Keratinocyte (primary cell): Measurements from ENCODE around the gene DISC1. TPM values are rescaled to one million over a fixed set of nuclear protein-coding genes. Genes with fewer than 3 reads are reported as not detected.

ENCODE experiments used
- DNase-seq: peaks from one replicate; pipeline ENCODE4 v3.0.0-alpha.2; 2011; ENCODE audit warnings: low read depth, missing footprints, low spot score
- FAIRE-seq: peaks from 2 replicates; lab custom pipeline; 2011; peaks lifted over from hg19 to GRCh38; lab: Jason Lieb, UNC
- H2AFZ ChIP-seq: 2 replicates; pipeline ENCODE4 v1.6.0; 2012; ENCODE audit warnings: low read length, control low read depth, inconsistent platforms; ENCODE audit not compliant: control insufficient read depth
- H3K27ac ChIP-seq: 2 replicates; pipeline ENCODE4 v1.5.1; 2011; ENCODE audit warnings: low read length; ENCODE audit not compliant: control insufficient read depth, insufficient read depth
- H3K27me3 ChIP-seq: 3 replicates; pipeline ENCODE4 v1.6.0; 2011; ENCODE audit warnings: low read length; ENCODE audit not compliant: control insufficient read depth, insufficient read depth; ENCODE audit errors: extremely low read depth
- H3K36me3 ChIP-seq, 2 experiments: 2 replicates in 1 of 2; 3 replicates in 1 of 2; pipeline ENCODE4 v1.5.1; 2011; ENCODE audit warnings: low read length in 2 of 2, mild to moderate bottlenecking in 1 of 2; ENCODE audit not compliant: control insufficient read depth in 2 of 2, insufficient read depth in 2 of 2; ENCODE audit errors: extremely low read depth in 1 of 2
- H3K4me1 ChIP-seq: 3 replicates; pipeline ENCODE4 v1.5.1; 2011; ENCODE audit warnings: low read length; ENCODE audit not compliant: control insufficient read depth, insufficient read depth; ENCODE audit errors: extremely low read depth
- H3K4me2 ChIP-seq: 3 replicates; pipeline ENCODE4 v1.6.0; 2011; ENCODE audit warnings: low read depth, low read length; ENCODE audit not compliant: control insufficient read depth, insufficient read depth; ENCODE audit errors: extremely low read depth
- H3K4me3 ChIP-seq, 3 experiments: fragments of 200-600 bp in 1 of 3; sonication (generic) in 1 of 3; 2 replicates in 2 of 3; 3 replicates in 1 of 3; pipeline ENCODE4 v1.5.1; 2011 to 2016; ENCODE audit warnings: low read length in 3 of 3, mild to moderate bottlenecking in 3 of 3, control low read depth in 2 of 3, inconsistent platforms in 1 of 3, low read depth in 1 of 3, mixed read lengths in 1 of 3, mixed run types in 1 of 3, moderate library complexity in 1 of 3; ENCODE audit not compliant: control insufficient read depth in 2 of 3, insufficient read depth in 2 of 3; ENCODE audit errors: extremely low read depth in 1 of 3
- H3K79me2 ChIP-seq: 2 replicates; pipeline ENCODE4 v1.6.0; 2012; ENCODE audit warnings: low read length; ENCODE audit not compliant: control insufficient read depth, insufficient read depth
- H3K9ac ChIP-seq: 3 replicates; pipeline ENCODE4 v1.6.0; 2011; ENCODE audit warnings: low read length; ENCODE audit not compliant: control insufficient read depth, insufficient read depth; ENCODE audit errors: extremely low read depth
- H3K9me1 ChIP-seq: 3 replicates; pipeline ENCODE4 v1.6.0; 2011; ENCODE audit warnings: low read length; ENCODE audit not compliant: control insufficient read depth, insufficient read depth; ENCODE audit errors: extremely low read depth
- H3K9me3 ChIP-seq: 2 replicates; pipeline ENCODE4 v1.5.1; 2012; ENCODE audit warnings: low read depth, low read length; ENCODE audit not compliant: control insufficient read depth
- H4K20me1 ChIP-seq: 3 replicates; pipeline ENCODE4 v1.6.0; 2011; ENCODE audit warnings: low read length; ENCODE audit not compliant: control insufficient read depth, insufficient read depth; ENCODE audit errors: extremely low read depth
- CTCF ChIP-seq, 3 experiments: IDR thresholded peaks in 1 of 3; conservative IDR thresholded peaks in 1 of 3; optimal IDR thresholded peaks in 1 of 3; 2 replicates in 2 of 3; 3 replicates in 1 of 3; pipeline versions ENCODE3 to v1.5.1; 2011; ENCODE audit warnings: low read length in 3 of 3, mild to moderate bottlenecking in 3 of 3, moderate library complexity in 2 of 3, control low read depth in 1 of 3, inconsistent platforms in 1 of 3; ENCODE audit not compliant: insufficient read depth in 2 of 3; ENCODE audit errors: extremely low read depth in 1 of 3
- EZH2 ChIP-seq: IDR thresholded peaks from one replicate; pipeline ENCODE4 v1.6.1; 2012; ENCODE audit warnings: inconsistent platforms, mild to moderate bottlenecking, low read length, moderate library complexity
- dilution Hi-C: fragments of 300-500 bp; cut with MboI; formaldehyde crosslinking; loops from one replicate; pipeline ENCODE4 v1.7.0; 2020; ENCODE audit warnings: low sequenced_read_pairs; ENCODE audit not compliant: extremely low pct_ligation_motif_present
- polyA plus RNA-seq, 5 experiments: library from polyadenylated mRNA; depleted of rRNA in 3 of 5; stranded (reverse) in 3 of 5; stranded (forward) in 1 of 5; unstranded in 1 of 5; fragments of >200 nt; gene quantifications; 1 replicate in 1 of 5; 2 replicates in 3 of 5; 3 replicates in 1 of 5; pipeline versions ENCODE4 v1.2.1 to v1.2.3, GENCODE V29; 2011 to 2012; ENCODE audit warnings: missing spikeins in 2 of 5, low read depth in 1 of 5, low replicate concordance in 1 of 5

DISC1 gene
- polyA plus RNA-seq, 1 donor (not counting 4 experiments of a cell fraction or from before 2014, with no cell fraction given): 0.47 TPM

DNA sequence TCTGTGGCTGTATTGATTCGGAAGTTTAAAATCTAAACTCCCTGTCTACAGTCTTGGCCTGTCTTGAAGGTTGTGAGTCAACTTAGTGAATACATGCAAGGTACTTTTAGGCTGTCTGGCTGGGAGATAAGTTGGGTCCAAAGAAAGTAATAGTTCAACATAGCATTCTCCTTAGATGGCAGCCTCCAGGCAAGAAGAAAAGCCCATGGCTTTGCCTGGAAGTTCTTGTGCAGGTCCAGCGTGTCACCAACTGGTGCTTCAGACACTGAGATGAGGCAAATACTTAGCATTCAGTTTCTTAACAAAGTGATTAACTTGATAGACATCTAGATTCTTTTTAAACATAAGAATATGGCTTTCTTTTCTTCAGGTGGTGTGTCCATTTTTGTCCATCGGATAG is 328.2 kb downstream of the DISC1 start:
- no peak for DNase-seq
- Histone ChIP-seq H3K9me3 (no peaks in the 10 kb centered on the region), H3K4me2 (no peak overlapping the region), H3K27me3 (no peaks in the 10 kb centered on the region), H3K4me3 (no peak overlapping the region), H3K79me2 (no peaks in the 10 kb centered on the region), H2AFZ (no peak overlapping the region), H3K27ac (no peak overlapping the region), H4K20me1 (no peaks in the 10 kb centered on the region), H3K9ac (no peak overlapping the region), H3K9me1 (no peaks in the 10 kb centered on the region), H3K36me3 (no peaks in the 10 kb centered on the region), H3K4me1 (peaks cover 10% of the 10 kb centered on the region)
- no peak for FAIRE-seq
- dilution Hi-C loops: no loop called here
- TF ChIP-seq EZH2 (no peak), CTCF (optimal IDR thresholded peaks at IDR 0.05 in 1 of 3, IDR thresholded peaks at IDR 0.05 in 1 of 3, conservative IDR thresholded peaks at IDR 0.05 in 1 of 3; ENCODE audit: extremely low read depth in 1 of 3, insufficient read depth in 2 of 3, low read length in 3 of 3) (no peak)

- H3K9me3 ChIP-seq: no peaks in the 10 kb centered on the region
- no peaks in the 10 kb centered on the region for H3K9me1 ChIP-seq
- DNase-seq: no peak
- H2AFZ ChIP-seq: no peak overlapping the region
- H3K9ac ChIP-seq: no peak overlapping the region
- dilution Hi-C loops: no loop called here
- no peaks in the 10 kb centered on the region for H3K36me3 ChIP-seq
- TF ChIP-seq EZH2: no peak
- no peaks in the 10 kb centered on the region for H3K4me1 ChIP-seq
- no peaks in the 10 kb centered on the region for H3K79me2 ChIP-seq
- no peak overlapping the region for H3K4me2 ChIP-seq
- no peaks in the 10 kb centered on the region for H4K20me1 ChIP-seq
- no peak for FAIRE-seq
- H3K27me3 ChIP-seq: peaks cover 4% of the 10 kb centered on the region
- no peak overlapping the region for H3K4me3 ChIP-seq
- H3K27ac ChIP-seq: no peak overlapping the region
These were observed 330.8 kb downstream of the DISC1 start for GRCh38 chr1:231957359-231957758.

GRCh38 chr1:231958448-231958847 is 331.9 kb downstream of the DISC1 start:
- no peaks in the 10 kb centered on the region for H3K9me1 ChIP-seq
- no peaks in the 10 kb centered on the region for H3K9me3 ChIP-seq
- no peaks in the 10 kb centered on the region for H4K20me1 ChIP-seq
- H2AFZ ChIP-seq: no peak overlapping the region
- dilution Hi-C loops: no loop called here
- H3K36me3 ChIP-seq: no peaks in the 10 kb centered on the region
- TF ChIP-seq EZH2: no peak
- TF ChIP-seq CTCF (optimal IDR thresholded peaks at IDR 0.05 in 1 of 3, IDR thresholded peaks at IDR 0.05 in 1 of 3, conservative IDR thresholded peaks at IDR 0.05 in 1 of 3; ENCODE audit: extremely low read depth in 1 of 3, insufficient read depth in 2 of 3, low read length in 3 of 3): no peak
- FAIRE-seq (no peak), DNase-seq (no peak)
- no peak overlapping the region for H3K4me3 ChIP-seq
- peaks cover 7% of the 10 kb centered on the region for H3K27me3 ChIP-seq
- no peaks in the 10 kb centered on the region for H3K79me2 ChIP-seq
- H3K4me2 ChIP-seq: no peak overlapping the region
- H3K27ac ChIP-seq: no peak overlapping the region
- H3K9ac ChIP-seq: no peak overlapping the region
- no peaks in the 10 kb centered on the region for H3K4me1 ChIP-seq
